SK-N-MC (cell line): ENCODE measurements around the gene ACOX3.

ENCODE experiments used
- DNase-seq: peaks from one replicate; pipeline ENCODE4 v3.0.0-alpha.2; 2011; ENCODE audit warnings: low read depth, low spot score
- H3K27ac ChIP-seq: fragments of 200-600 bp; sonication (generic); 2 replicates; pipeline ENCODE4 v1.5.1; 2016; ENCODE audit warnings: mixed run types
- H3K36me3 ChIP-seq: fragments of 200-600 bp; sonication (generic); 2 replicates; pipeline ENCODE4 v1.6.1; 2017; ENCODE audit warnings: antibody characterized with exemption, low read length, mixed read lengths; ENCODE audit not compliant: insufficient read depth
- H3K4me3 ChIP-seq: fragments of 200-600 bp; sonication (generic); 2 replicates; pipeline ENCODE4 v1.5.1; 2016
- H3K9ac ChIP-seq: fragments of 200-600 bp; sonication (generic); 2 replicates; pipeline ENCODE4 v1.8.0; 2017; ENCODE audit warnings: mixed run types, mixed read lengths; ENCODE audit not compliant: insufficient read length
- H3K9me3 ChIP-seq: fragments of 200-600 bp; sonication (generic); 2 replicates; pipeline ENCODE4 v1.6.1; 2017; ENCODE audit warnings: low read depth, mild to moderate bottlenecking, antibody characterized with exemption, low read length, moderate library complexity, mixed read lengths
- EZH2 ChIP-seq: fragments of 200-600 bp; sonication (generic); IDR thresholded peaks from one replicate; pipeline ENCODE4 v1.6.1; 2017; ENCODE audit warnings: antibody characterized with exemption
- FOXP2 ChIP-seq: optimal IDR thresholded peaks from 2 replicates; pipeline ENCODE3; 2011; ENCODE audit warnings: mild to moderate bottlenecking, moderate library complexity; ENCODE audit not compliant: insufficient read depth; ENCODE audit errors: extremely low read length, control extremely low read depth
- POLR2AphosphoS5 ChIP-seq: IDR thresholded peaks from 2 replicates; pipeline ENCODE4 v1.6.1; 2012; ENCODE audit warnings: mild to moderate bottlenecking, low read depth, low read length, borderline replicate concordance

Gene ACOX3

DNA sequence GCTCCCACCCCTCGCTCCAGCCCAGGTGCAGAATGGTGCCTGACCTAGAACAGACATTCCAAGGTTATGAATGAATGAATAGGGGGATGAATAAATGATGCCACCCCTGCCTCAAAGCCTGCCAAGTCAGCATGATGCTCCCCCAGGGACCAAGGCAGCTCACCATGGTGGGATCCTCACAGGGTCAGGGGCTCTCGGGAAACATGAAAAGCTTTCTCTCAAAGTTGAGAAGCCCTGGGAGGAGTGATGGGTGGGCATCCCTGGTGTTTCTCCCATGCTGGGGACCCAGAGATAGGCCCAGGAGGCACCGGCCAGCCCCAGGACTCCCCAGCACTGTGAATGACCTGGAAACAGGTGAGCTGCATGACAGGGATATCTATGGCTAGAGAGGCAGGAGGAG lies 112.1 kb downstream of the ACOX3 start:
- Histone ChIP-seq H3K27ac (no peak overlapping the region), H3K4me3 (no peak overlapping the region), H3K36me3 (no peaks in the 10 kb centered on the region), H3K9me3 (no peaks in the 10 kb centered on the region), H3K9ac (no peak overlapping the region)
- no peak for TF ChIP-seq POLR2AphosphoS5
- TF ChIP-seq FOXP2, result no peak
- TF ChIP-seq EZH2, result no peak
- no peak for DNase-seq

DNA sequence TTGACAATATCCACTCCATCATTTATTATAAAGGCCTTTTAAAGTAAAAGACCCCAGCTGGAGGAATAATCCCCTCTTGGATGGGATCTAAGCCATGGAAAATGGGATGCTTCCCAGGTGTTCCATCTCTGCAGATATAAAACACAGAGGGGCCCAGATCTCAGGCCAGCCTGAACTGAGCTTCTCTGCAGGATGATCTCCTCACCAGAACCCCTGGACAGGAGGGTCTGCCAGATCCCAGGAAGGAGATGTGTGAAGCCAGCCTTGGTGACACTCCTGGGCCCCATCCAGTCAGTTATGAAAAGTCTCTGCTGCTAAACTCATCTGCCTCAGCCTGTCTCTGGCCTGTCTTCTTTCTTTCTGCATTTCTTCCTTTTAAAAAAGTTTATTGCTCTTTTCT lies 114.3 kb downstream of the ACOX3 start:
- no peaks in the 10 kb centered on the region for H3K9me3 ChIP-seq
- no peak overlapping the region for H3K4me3 ChIP-seq
- H3K36me3 ChIP-seq, result no peaks in the 10 kb centered on the region
- H3K27ac ChIP-seq, result no peak overlapping the region
- no peak overlapping the region for H3K9ac ChIP-seq
- no peak for TF ChIP-seq EZH2
- no peak for TF ChIP-seq POLR2AphosphoS5
- no peak for TF ChIP-seq FOXP2
- DNase-seq, result no peak

DNA sequence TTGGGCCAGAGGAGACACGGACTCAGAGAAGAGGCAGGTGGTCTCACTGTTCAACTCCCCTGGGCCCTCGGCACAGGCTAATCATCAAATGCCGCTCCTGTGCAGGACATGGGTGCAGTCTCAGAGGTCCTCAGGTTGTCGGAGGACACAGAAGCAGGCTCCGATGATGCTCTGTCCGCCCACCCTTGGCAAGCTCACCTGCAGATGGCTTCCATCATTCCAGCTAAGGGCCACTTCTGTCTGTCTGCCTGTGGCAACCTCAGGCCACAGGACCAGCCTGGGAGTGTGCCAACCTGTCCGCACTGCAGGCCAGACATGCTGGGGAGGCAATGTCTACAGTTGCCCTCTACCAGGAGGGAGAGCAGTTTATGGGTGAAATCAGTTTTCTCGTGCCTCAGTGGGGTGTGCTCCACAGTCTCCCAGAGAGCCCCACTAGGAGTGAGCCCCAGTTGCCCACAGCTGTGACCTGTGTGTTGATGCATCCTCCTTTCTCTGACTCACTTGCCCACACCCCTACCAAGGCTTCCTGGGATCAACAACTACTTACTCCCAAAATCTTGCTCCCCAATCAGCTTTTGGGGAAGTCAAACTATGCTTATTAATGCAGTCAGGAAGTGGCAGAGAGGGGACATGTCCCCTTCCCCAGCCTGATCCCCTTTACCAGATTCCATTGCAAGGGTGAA lies 115.1 kb downstream of the ACOX3 start:
- no peak overlapping the region for H3K9ac ChIP-seq
- H3K4me3 ChIP-seq, result no peak overlapping the region
- no peak overlapping the region for H3K27ac ChIP-seq
- DNase-seq, result no peak
- H3K36me3 ChIP-seq, result no peaks in the 10 kb centered on the region
- no peaks in the 10 kb centered on the region for H3K9me3 ChIP-seq
- TF ChIP-seq EZH2 (no peak), FOXP2 (no peak), POLR2AphosphoS5 (no peak)

GRCh38 chr4:8324640-8325239 lies 115.8 kb downstream of the ACOX3 start:
- H3K9ac ChIP-seq, result no peak overlapping the region
- H3K9me3 ChIP-seq, result no peaks in the 10 kb centered on the region
- H3K36me3 ChIP-seq, result no peaks in the 10 kb centered on the region
- DNase-seq, result no peak
- no peak overlapping the region for H3K27ac ChIP-seq
- no peak for TF ChIP-seq EZH2
- no peak for TF ChIP-seq FOXP2
- TF ChIP-seq POLR2AphosphoS5, result no peak
- H3K4me3 ChIP-seq, result no peak overlapping the region

GRCh38 chr4:8323947-8324555 lies 116.5 kb downstream of the ACOX3 start:
- Histone ChIP-seq H3K9ac (no peak overlapping the region), H3K9me3 (no peaks in the 10 kb centered on the region), H3K36me3 (no peaks in the 10 kb centered on the region), H3K27ac (no peak overlapping the region), H3K4me3 (no peak overlapping the region)
- DNase-seq, result no peak
- TF ChIP-seq POLR2AphosphoS5 (no peak), EZH2 (no peak), FOXP2 (no peak)

GRCh38 chr4:8322794-8323704 lies 117.5 kb downstream of the ACOX3 start:
- Histone ChIP-seq H3K9me3 (no peaks in the 10 kb centered on the region), H3K27ac (no peak overlapping the region), H3K9ac (no peak overlapping the region), H3K36me3 (no peaks in the 10 kb centered on the region), H3K4me3 (no peak overlapping the region)
- no peak for TF ChIP-seq EZH2
- no peak for TF ChIP-seq POLR2AphosphoS5
- no peak for TF ChIP-seq FOXP2
- no peak for DNase-seq

DNA sequence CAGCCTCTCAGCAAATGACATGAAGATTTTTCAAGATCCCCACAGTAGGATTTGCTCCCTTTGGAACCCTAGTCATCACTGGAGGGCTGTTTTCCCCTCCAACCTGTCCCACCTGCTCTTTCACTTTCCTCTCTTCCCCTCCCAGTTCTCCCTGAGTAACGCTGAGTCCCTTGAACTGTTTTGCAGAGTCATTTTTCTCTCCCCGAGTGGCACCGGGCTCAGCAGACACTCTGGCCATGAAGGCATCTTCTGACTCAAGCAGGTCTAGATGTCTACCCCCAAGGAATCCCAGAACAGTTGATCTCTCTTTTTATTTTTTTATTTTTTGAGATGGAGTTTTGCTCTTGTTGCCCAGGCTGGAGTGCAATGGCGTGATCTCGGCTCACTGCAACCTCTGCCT lies 118.8 kb downstream of the ACOX3 start:
- H3K9me3 ChIP-seq, result no peaks in the 10 kb centered on the region
- no peak overlapping the region for H3K9ac ChIP-seq
- H3K36me3 ChIP-seq, result no peaks in the 10 kb centered on the region
- no peak overlapping the region for H3K27ac ChIP-seq
- no peak for DNase-seq
- no peak overlapping the region for H3K4me3 ChIP-seq
- no peak for TF ChIP-seq POLR2AphosphoS5
- no peak for TF ChIP-seq EZH2
- no peak for TF ChIP-seq FOXP2

DNA sequence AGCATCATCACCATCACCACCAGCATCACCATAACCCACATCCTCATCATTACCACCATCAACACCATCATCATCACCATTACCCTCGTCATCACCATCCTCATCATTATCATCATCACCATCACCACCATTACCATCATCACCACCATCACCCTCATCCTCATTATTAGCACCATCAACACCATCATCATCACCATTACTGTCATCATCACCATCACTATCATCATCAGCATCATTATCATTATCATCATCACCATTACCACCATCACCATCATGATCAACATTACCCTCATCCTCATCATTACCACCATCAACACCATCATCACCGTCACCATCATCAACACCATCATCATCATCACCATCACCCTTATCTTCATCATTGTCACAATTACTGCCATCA lies 119.3 kb downstream of the ACOX3 start:
- H3K9me3 ChIP-seq, result no peaks in the 10 kb centered on the region
- TF ChIP-seq EZH2 (no peak), POLR2AphosphoS5 (no peak), FOXP2 (no peak)
- H3K36me3 ChIP-seq, result no peaks in the 10 kb centered on the region
- no peak overlapping the region for H3K27ac ChIP-seq
- H3K9ac ChIP-seq, result no peak overlapping the region
- no peak for DNase-seq
- H3K4me3 ChIP-seq, result no peak overlapping the region
